Endothelial cell (in vitro differentiated cells): ENCODE measurements around the gene C14orf119. TPM values are rescaled to one million over a fixed set of nuclear protein-coding genes. Genes with fewer than 3 reads are reported as not detected.

Source experiments
- DNase-seq: peaks from one replicate; pipeline ENCODE4 v3.0.0; 2021; ENCODE audit warnings: low spot score
- H3K27ac Mint-ChIP-seq: one replicate; pipeline ENCODE4 v1.8.0; 2021; ENCODE audit warnings: mixed read lengths, inconsistent platforms; ENCODE audit not compliant: unreplicated experiment
- H3K27me3 Mint-ChIP-seq: one replicate; pipeline ENCODE4 v1.8.0; 2021; ENCODE audit warnings: mild to moderate bottlenecking, moderate library complexity, mixed read lengths, inconsistent platforms; ENCODE audit not compliant: unreplicated experiment
- H3K36me3 Mint-ChIP-seq: one replicate; pipeline ENCODE4 v1.8.0; 2021; ENCODE audit warnings: mild to moderate bottlenecking, low read depth, mixed read lengths, inconsistent platforms; ENCODE audit not compliant: unreplicated experiment
- H3K4me1 Mint-ChIP-seq: one replicate; pipeline ENCODE4 v1.8.0; 2021; ENCODE audit warnings: mild to moderate bottlenecking, mixed read lengths, inconsistent platforms; ENCODE audit not compliant: unreplicated experiment
- H3K4me3 Mint-ChIP-seq: one replicate; pipeline ENCODE4 v1.8.0; 2021; ENCODE audit warnings: mild to moderate bottlenecking, mixed read lengths, inconsistent platforms; ENCODE audit not compliant: unreplicated experiment
- H3K9me3 Mint-ChIP-seq: one replicate; pipeline ENCODE4 v1.8.0; 2021; ENCODE audit warnings: mixed read lengths, inconsistent platforms; ENCODE audit not compliant: unreplicated experiment
- CTCF ChIP-seq: fragments of 200-600 bp; sonication (generic); IDR thresholded peaks from one replicate; pipeline ENCODE4 v1.5.0; 2021; ENCODE audit warnings: antibody characterized with exemption; ENCODE audit not compliant: unreplicated experiment
- total RNA-seq: library from RNA; stranded (reverse); fragmentation: NEBNext Ultra II Directional; extraction: Animal tissue kit (Norgen Biotek cat#: 25700); gene quantifications from one replicate; pipeline ENCODE4 v1.2.1, GENCODE V29; 2021; ENCODE audit not compliant: unreplicated experiment

Gene C14orf119
- total RNA-seq, 1 donor from 2014 or later = 55.2 TPM

GRCh38 chr14:23110579-23111365 lies 15.5 kb downstream of the C14orf119 start:
- no peak for TF ChIP-seq CTCF
- Mint-ChIP-seq H3K36me3 (peaks cover 7% of the 10 kb centered on the region), H3K27ac (no peak overlapping the region), H3K4me1 (peaks cover 13% of the 10 kb centered on the region), H3K4me3 (no peak overlapping the region), H3K9me3 (no peaks in the 10 kb centered on the region), H3K27me3 (peaks cover 3% of the 10 kb centered on the region)
- DNase-seq = no peak

DNA sequence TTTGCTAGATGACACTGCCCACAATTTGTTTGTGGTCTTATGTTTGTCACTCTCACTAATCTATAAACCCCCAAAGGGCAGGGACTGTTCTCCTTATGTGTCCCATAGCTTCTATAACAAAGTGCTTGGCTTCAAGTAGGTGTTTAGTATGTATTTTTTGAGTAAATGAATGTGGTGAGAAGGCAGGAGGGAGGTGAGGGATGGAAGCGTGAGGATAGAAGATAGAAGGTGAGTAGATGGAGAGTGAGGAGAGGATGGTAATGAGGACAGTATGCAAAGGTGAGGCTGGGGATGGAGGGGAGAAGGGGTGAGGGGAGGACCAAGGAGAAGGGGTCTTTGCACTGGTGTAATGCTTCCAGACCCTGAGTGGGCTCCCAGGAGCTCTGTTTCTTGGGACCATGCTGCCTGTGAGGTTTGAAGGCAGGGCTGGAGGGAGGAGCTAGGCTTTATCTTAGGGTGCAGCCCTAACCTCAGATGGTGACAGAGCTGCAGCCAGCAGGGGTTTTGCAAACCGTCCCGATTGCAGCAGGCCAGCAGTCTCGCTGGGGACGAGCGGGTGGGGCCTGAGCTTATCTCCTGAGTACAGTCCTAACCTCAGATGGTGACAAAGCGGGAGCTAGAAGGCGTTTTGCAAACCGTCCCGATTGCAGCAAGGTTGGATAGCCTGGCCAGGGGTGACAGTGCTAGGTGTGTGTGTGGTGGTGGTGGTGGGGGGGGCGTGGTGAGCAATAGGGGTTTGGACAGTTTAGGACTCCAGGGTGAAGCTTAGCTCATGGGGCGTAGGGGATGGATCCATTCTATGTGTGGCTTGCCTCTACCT lies 17.3 kb downstream of the C14orf119 start:
- DNase-seq = no peak
- Mint-ChIP-seq H3K27ac (no peak overlapping the region), H3K4me3 (no peak overlapping the region), H3K9me3 (no peaks in the 10 kb centered on the region), H3K4me1 (peaks cover 3% of the 10 kb centered on the region), H3K36me3 (peaks cover 3% of the 10 kb centered on the region), H3K27me3 (peaks cover 4% of the 10 kb centered on the region)
- TF ChIP-seq CTCF = no peak

DNA sequence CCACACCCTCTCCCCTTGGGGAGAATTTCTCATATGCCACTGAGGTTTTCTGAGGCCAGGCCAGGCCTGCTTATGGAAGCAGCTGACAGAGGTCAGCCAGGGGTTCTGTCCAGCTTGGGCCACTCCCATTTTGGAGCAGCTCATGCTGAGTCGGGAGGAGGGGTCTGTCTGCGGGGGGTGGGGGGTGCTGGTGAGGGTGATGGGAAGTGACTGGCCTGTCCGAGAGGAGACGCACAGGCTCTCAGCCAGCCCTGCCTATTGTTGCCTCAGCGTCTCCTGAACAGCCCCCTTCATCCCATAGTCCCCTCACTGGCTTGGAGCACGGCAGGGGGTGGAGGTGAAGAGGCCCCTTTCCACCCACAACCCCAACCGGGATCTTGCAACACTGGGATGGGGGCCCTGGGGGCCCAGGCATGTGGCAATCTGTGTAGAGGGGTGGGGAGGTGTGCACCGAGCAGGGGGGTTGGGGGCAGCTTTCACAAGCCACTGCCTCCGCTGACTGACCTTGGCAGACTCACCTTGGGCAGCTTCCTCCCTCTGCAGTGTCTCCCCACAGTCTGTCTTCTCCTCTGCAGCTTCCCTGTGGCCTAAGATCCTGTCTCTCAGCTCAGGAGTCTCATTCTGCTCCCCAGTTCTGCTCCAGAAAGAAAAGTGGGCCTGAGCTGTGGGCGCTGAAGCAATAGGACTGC lies 18.3 kb downstream of the C14orf119 start:
- no peak overlapping the region for H3K4me3 Mint-ChIP-seq
- no peaks in the 10 kb centered on the region for H3K9me3 Mint-ChIP-seq
- H3K27ac Mint-ChIP-seq = no peak overlapping the region
- no peak for TF ChIP-seq CTCF
- peaks cover 3% of the 10 kb centered on the region for H3K4me1 Mint-ChIP-seq
- DNase-seq = no peak
- H3K27me3 Mint-ChIP-seq = peaks cover 7% of the 10 kb centered on the region
- peaks cover 3% of the 10 kb centered on the region for H3K36me3 Mint-ChIP-seq

- Mint-ChIP-seq H3K9me3 (no peaks in the 10 kb centered on the region), H3K4me3 (no peak overlapping the region), H3K27ac (peak overlapping the region; percentile 16), H3K4me1 (peaks cover 4% of the 10 kb centered on the region), H3K36me3 (peaks cover 3% of the 10 kb centered on the region), H3K27me3 (peaks cover 7% of the 10 kb centered on the region)
- DNase-seq = no peak
- no peak for TF ChIP-seq CTCF
Observed at GRCh38 chr14:23114120-23114458, 18.8 kb downstream of the C14orf119 start.
